Measurements from ENCODE around the gene NIPBL. TPM values are rescaled to one million over a fixed set of nuclear protein-coding genes. Genes with fewer than 3 reads are reported as not detected.
"Not testable (repeated sequence)": the region's sequence is repeated elsewhere in the genome, so short reads cannot be mapped to it uniquely, and the experiment has no call there.

Gene NIPBL
- total RNA-seq, 1 experiment from 2014 or later, result 48.3 TPM

DNA sequence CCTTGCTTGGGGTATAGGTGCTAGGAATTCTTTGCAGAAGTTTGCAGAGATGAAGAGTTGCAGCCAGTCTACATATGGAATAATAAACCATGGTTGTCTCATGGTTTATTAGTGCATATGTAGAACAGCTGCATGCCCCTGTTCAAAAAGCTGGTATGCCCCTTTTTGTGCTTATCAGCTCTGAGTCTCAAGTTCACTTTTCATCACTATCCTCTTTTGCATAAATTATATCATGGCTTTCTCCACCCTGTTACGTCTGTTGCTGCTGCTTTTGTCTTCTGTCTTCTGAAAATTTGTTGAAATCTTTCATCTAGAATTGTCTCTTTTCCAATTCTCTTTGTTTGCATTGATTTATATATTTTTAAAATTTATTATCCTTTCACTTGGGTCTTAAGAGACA, 200.6 kb downstream of the NIPBL start:
- ATAC-seq, result no peak
- Mint-ChIP-seq H3K4me3 (no peak overlapping the region), H3K9me3 (0 out of 2 replicates have a peak, but pooled peaks cover 3% of the 10 kb centered on the region), H3K27me3 (ENCODE audit: low read depth) (peaks cover 34% of the 10 kb centered on the region), H3K36me3 (no peaks in the 10 kb centered on the region; the same call in 1 of the 2 replicates), H3K27ac (no peak overlapping the region), H3K4me1 (no peaks in the 10 kb centered on the region)
- ChIA-PET CTCF (no interaction called here), POLR2A (no interaction called here)
- no peak for DNase-seq (ENCODE audit: low spot score)
- no peak for TF ChIP-seq ATF1 (CRISPR knock-in tag; IDR thresholded peaks at IDR 0.05)
- no peak for TF ChIP-seq SMAD4 (CRISPR knock-in tag; IDR thresholded peaks at IDR 0.05)
- TF ChIP-seq, protein P1, sequence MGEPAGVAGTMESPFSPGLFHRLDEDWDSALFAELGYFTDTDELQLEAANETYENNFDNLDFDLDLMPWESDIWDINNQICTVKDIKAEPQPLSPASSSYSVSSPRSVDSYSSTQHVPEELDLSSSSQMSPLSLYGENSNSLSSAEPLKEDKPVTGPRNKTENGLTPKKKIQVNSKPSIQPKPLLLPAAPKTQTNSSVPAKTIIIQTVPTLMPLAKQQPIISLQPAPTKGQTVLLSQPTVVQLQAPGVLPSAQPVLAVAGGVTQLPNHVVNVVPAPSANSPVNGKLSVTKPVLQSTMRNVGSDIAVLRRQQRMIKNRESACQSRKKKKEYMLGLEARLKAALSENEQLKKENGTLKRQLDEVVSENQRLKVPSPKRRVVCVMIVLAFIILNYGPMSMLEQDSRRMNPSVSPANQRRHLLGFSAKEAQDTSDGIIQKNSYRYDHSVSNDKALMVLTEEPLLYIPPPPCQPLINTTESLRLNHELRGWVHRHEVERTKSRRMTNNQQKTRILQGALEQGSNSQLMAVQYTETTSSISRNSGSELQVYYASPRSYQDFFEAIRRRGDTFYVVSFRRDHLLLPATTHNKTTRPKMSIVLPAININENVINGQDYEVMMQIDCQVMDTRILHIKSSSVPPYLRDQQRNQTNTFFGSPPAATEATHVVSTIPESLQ (CRISPR knock-in tag; IDR thresholded peaks at IDR 0.05), result no peak
- TF ChIP-seq ZNF317 (CRISPR knock-in tag; IDR thresholded peaks at IDR 0.05; ENCODE audit: borderline replicate concordance, low read depth), result no peak
- no peak for TF ChIP-seq NFYB (CRISPR knock-in tag; conservative IDR thresholded peaks at IDR 0.05; ENCODE audit: low read depth)
- no peak for TF ChIP-seq RELA (CRISPR knock-in tag; IDR thresholded peaks at IDR 0.05; ENCODE audit: borderline replicate concordance)
- TF ChIP-seq ZNF671 (CRISPR knock-in tag; IDR thresholded peaks at IDR 0.05), result no peak
- no peak for TF ChIP-seq HMGA2 (CRISPR knock-in tag; IDR thresholded peaks at IDR 0.05)
- TF ChIP-seq IRF2 (CRISPR knock-in tag; IDR thresholded peaks at IDR 0.05; ENCODE audit: borderline replicate concordance, low read depth), result no peak
- TF ChIP-seq TEAD1 (CRISPR knock-in tag; IDR thresholded peaks at IDR 0.05), result no peak
- TF ChIP-seq, protein P2, sequence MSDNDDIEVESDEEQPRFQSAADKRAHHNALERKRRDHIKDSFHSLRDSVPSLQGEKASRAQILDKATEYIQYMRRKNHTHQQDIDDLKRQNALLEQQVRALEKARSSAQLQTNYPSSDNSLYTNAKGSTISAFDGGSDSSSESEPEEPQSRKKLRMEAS (CRISPR knock-in tag; IDR thresholded peaks at IDR 0.05), result no peak

DNA sequence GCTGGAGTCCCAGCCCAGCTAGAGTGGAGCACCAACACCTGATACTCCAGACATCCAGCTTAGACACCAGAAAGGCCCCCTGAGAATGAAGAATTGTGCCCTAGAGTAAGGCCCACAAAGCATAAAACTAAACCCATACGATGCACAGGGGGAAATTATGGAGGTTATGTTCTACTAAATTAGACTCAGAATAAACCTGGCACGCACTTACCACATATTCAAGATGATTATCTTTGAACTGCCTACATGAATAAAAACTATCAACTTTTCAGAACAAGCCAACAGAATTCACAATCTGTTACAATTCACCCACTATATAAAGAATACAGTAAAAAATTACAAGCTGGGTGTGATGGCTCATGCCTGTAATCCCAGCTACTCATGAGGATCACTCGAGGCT, 204.1 kb downstream of the NIPBL start:
- peaks cover 8% of the 10 kb centered on the region; the same call in 1 of the 2 replicates for H3K9me3 Mint-ChIP-seq

DNA sequence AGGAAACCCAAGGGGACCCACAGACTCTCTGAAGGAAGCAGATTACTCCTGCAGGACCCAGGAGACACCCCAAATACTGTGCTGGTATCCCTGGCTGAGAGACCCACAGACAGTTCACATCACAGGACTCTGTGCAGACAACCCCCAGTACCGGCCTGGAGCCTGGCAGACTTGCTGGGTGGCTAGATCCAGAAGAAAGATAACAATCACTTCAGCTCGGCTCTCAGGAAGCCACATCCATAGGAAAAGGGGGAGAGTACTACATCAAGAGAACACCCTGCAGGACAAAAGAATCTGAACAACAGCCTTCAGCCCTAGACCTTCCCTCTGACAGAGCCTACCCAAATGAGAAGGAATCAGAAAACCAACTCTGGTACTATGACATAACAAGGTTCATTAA, 206.4 kb downstream of the NIPBL start:
- CTCF ChIA-PET; DNase-seq (ENCODE audit: low spot score); H3K4me3 Mint-ChIP-seq; H3K36me3 Mint-ChIP-seq; H3K27ac Mint-ChIP-seq; H3K4me1 Mint-ChIP-seq; ATAC-seq; POLR2A ChIA-PET: not testable (repeated sequence)
- H3K27me3 Mint-ChIP-seq (ENCODE audit: low read depth), result peaks cover 90% of the 10 kb centered on the region
- H3K9me3 Mint-ChIP-seq, result peaks cover 11% of the 10 kb centered on the region; the same call in 1 of the 2 replicates

More for the DNA sequence above, 204.1 kb downstream of the NIPBL start:
- DNase-seq (ENCODE audit: low spot score) (no peak), ATAC-seq (no peak)
- Mint-ChIP-seq H3K36me3 (peaks cover 8% of the 10 kb centered on the region), H3K4me1 (no peaks in the 10 kb centered on the region), H3K4me3 (no peak overlapping the region), H3K27me3 (ENCODE audit: low read depth) (peaks cover 70% of the 10 kb centered on the region), H3K27ac (no peak overlapping the region)
- ChIA-PET CTCF (no interaction called here), POLR2A (no interaction called here)
- TF ChIP-seq ZNF423 (CRISPR knock-in tag; IDR thresholded peaks at IDR 0.05), result no peak
- TF ChIP-seq, protein P3, sequence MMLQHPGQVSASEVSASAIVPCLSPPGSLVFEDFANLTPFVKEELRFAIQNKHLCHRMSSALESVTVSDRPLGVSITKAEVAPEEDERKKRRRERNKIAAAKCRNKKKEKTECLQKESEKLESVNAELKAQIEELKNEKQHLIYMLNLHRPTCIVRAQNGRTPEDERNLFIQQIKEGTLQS (CRISPR knock-in tag; conservative IDR thresholded peaks at IDR 0.05), result no peak
- no peak for TF ChIP-seq SP1 (CRISPR knock-in tag; conservative IDR thresholded peaks at IDR 0.05)
- TF ChIP-seq, protein P4, sequence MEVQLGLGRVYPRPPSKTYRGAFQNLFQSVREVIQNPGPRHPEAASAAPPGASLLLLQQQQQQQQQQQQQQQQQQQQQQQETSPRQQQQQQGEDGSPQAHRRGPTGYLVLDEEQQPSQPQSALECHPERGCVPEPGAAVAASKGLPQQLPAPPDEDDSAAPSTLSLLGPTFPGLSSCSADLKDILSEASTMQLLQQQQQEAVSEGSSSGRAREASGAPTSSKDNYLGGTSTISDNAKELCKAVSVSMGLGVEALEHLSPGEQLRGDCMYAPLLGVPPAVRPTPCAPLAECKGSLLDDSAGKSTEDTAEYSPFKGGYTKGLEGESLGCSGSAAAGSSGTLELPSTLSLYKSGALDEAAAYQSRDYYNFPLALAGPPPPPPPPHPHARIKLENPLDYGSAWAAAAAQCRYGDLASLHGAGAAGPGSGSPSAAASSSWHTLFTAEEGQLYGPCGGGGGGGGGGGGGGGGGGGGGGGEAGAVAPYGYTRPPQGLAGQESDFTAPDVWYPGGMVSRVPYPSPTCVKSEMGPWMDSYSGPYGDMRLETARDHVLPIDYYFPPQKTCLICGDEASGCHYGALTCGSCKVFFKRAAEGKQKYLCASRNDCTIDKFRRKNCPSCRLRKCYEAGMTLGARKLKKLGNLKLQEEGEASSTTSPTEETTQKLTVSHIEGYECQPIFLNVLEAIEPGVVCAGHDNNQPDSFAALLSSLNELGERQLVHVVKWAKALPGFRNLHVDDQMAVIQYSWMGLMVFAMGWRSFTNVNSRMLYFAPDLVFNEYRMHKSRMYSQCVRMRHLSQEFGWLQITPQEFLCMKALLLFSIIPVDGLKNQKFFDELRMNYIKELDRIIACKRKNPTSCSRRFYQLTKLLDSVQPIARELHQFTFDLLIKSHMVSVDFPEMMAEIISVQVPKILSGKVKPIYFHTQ (CRISPR knock-in tag; IDR thresholded peaks at IDR 0.05), result no peak

DNA sequence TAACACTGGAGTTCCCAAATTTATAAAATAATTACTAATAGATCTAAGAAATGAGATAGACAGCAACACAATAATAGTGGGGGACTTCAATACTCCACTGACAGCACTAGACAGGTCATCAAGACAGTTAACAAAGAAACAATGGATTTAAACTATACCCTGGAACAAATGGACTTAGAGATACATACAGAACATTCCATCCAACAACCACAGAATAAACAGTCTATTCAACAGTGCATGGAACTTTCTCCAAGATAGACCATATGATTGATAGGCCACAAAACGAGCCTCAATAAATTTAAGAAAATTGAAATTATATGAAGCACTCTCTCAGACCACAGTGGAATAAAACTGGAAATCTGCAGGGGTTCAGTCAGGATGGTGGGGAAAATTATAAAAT, 209.5 kb downstream of the NIPBL start:
- DNase-seq (ENCODE audit: low spot score); H3K27ac Mint-ChIP-seq; H3K36me3 Mint-ChIP-seq; ATAC-seq; H3K4me3 Mint-ChIP-seq; CTCF ChIA-PET; POLR2A ChIA-PET; H3K9me3 Mint-ChIP-seq: not testable (repeated sequence)
- peaks cover 100% of the 10 kb centered on the region for H3K27me3 Mint-ChIP-seq (ENCODE audit: low read depth)
- H3K4me1 Mint-ChIP-seq, result peaks cover 31% of the 10 kb centered on the region

Data from WTC11 (cell line).